Uterus (tissue), 2 donors: Measurements from ENCODE around the gene CMTM6.

Experiments used
- POLR2A ChIP-seq, 2 donors: fragments of 450-650 bp; IDR thresholded peaks; one replicate each; pipeline ENCODE4 v1.6.1; 2016; ENCODE audit warnings: antibody characterized with exemption in 2 of 2, mild to moderate bottlenecking in 1 of 2, moderate library complexity in 1 of 2
- TF ChIP-seq, protein P1 (sequence below), 4 experiments: fragments of 200-600 bp in 2 of 4; fragments of 450-650 bp in 2 of 4; sonication (generic) in 2 of 4; IDR thresholded peaks; one replicate each; pipeline ENCODE4 v1.5.1; 2016 to 2019; ENCODE audit warnings: antibody characterized with exemption in 4 of 4, mild to moderate bottlenecking in 2 of 4, moderate library complexity in 1 of 4

DNA sequence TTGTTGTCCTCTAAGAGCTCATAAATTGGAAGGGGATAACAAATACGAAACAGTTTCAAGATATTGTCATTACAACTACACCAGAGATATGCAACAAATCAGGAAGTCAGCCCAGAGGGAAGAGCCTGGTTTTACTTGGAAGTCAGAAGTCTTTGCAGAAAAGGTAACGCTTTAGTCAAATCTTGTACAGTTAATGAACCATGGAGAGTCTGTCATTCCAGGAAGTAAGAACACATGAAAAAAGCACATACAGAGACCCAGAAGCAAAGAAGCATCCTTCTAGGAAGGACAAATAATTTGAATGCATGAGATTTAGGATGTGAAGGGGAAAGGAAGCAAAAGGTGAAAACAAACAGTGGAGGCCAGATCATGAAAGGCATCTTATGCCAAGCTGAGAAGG, 48.4 kb upstream of the CMTM6 start:
- TF ChIP-seq POLR2A (IDR thresholded peaks at IDR 0.05): no peak
- TF ChIP-seq, protein P1, sequence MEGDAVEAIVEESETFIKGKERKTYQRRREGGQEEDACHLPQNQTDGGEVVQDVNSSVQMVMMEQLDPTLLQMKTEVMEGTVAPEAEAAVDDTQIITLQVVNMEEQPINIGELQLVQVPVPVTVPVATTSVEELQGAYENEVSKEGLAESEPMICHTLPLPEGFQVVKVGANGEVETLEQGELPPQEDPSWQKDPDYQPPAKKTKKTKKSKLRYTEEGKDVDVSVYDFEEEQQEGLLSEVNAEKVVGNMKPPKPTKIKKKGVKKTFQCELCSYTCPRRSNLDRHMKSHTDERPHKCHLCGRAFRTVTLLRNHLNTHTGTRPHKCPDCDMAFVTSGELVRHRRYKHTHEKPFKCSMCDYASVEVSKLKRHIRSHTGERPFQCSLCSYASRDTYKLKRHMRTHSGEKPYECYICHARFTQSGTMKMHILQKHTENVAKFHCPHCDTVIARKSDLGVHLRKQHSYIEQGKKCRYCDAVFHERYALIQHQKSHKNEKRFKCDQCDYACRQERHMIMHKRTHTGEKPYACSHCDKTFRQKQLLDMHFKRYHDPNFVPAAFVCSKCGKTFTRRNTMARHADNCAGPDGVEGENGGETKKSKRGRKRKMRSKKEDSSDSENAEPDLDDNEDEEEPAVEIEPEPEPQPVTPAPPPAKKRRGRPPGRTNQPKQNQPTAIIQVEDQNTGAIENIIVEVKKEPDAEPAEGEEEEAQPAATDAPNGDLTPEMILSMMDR (IDR thresholded peaks at IDR 0.05): no peak
